HUES48 (cell line): Measurements from ENCODE around the gene PRKAB1.

Source experiments
- H3K27ac ChIP-seq: one replicate; pipeline ENCODE4 v1.7.0; 2013; ENCODE audit warnings: low read depth, low read length, inconsistent platforms
- H3K27me3 ChIP-seq: 2 replicates; pipeline ENCODE4 v1.6.1; 2013; ENCODE audit warnings: mild to moderate bottlenecking, low read length; ENCODE audit not compliant: control insufficient read depth, insufficient read depth
- H3K36me3 ChIP-seq: 2 replicates; pipeline ENCODE4 v1.6.1; 2013; ENCODE audit warnings: low read length; ENCODE audit not compliant: control insufficient read depth, insufficient read depth
- H3K4me1 ChIP-seq: 2 replicates; pipeline ENCODE4 v1.6.1; 2013; ENCODE audit warnings: mild to moderate bottlenecking, low read length; ENCODE audit not compliant: control insufficient read depth, insufficient read depth
- H3K4me3 ChIP-seq: 2 replicates; pipeline ENCODE4 v1.5.1; 2013; ENCODE audit warnings: mild to moderate bottlenecking, low read depth, low read length
- H3K9ac ChIP-seq: 2 replicates; pipeline ENCODE4 v1.6.1; 2013; ENCODE audit warnings: mild to moderate bottlenecking, low read depth, low read length, moderate library complexity
- H3K9me3 ChIP-seq: 2 replicates; pipeline ENCODE4 v1.6.1; 2013; ENCODE audit warnings: low read length; ENCODE audit not compliant: control insufficient read depth, insufficient read depth

PRKAB1 gene

DNA sequence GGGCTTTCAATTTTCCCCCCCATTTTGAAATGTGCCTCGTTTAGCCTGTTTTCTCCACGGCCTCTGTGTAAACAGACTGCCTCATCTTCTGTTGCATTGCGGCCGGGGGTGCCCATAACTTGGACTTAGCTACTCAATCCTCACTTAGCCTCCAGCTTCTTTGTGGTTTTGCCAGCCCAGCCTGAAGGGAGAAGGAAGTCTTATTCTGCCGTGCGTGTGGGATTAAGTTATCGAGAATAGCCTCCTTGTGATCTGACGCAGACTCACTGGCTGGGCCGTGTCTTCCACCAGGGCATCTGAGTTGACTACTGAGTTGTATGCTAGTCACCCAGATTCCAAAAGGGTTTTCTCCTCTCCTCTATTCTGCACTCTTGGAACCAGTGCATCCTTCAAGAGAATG is 8.1 kb downstream of the PRKAB1 start:
- no peaks in the 10 kb centered on the region for H3K9me3 ChIP-seq

DNA sequence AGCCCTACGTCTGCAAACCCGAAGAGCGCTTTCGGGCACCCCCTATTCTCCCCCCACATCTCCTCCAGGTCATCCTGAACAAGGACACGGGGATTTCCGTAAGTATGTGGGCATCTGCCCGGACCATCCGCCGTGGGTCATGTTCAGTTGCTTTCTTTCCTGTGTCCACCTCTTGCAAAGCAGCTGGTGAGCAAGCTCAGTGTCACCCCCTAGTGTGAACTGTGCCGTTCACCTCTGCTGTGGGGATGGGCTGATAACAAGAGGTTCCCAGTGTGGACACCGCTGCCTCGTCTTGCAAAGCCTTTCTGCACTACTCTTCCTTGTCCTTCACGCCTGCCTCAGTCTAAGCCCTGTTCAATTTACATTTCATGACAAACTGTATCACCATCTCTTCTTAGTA is 8.6 kb downstream of the PRKAB1 start:
- peaks cover 8% of the 10 kb centered on the region for H3K4me1 ChIP-seq
- no peak overlapping the region for H3K27ac ChIP-seq
- no peaks in the 10 kb centered on the region for H3K9me3 ChIP-seq
- H3K36me3 ChIP-seq = peaks cover 97% of the 10 kb centered on the region
- H3K27me3 ChIP-seq = no peaks in the 10 kb centered on the region
- no peak overlapping the region for H3K4me3 ChIP-seq
- H3K9ac ChIP-seq = no peak overlapping the region

More for the DNA sequence above, 8.1 kb downstream of the PRKAB1 start:
- peaks cover 8% of the 10 kb centered on the region for H3K4me1 ChIP-seq
- H3K27me3 ChIP-seq = no peaks in the 10 kb centered on the region
- H3K9ac ChIP-seq = no peak overlapping the region
- no peak overlapping the region for H3K4me3 ChIP-seq
- H3K27ac ChIP-seq = no peak overlapping the region
- peaks cover 97% of the 10 kb centered on the region for H3K36me3 ChIP-seq

DNA sequence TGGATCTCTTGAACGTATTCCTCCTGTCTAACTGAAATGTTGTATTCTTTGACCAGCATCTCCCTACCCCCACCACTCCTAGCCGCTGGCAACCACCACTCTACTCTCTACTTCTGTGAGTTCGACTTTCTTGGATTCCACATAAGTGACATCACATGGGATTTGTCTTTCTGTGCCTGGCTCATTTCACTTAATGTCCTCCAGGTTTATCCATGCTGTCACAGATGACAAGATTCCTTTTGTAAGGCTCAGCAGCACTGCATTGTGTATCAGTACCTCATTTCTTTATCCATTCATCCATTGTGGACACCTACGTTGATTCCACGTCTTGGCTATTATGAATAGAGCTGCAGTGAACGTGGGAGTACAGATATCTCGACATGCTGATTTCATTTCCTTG is 10.5 kb downstream of the PRKAB1 start:
- Histone ChIP-seq H3K36me3 (peaks cover 85% of the 10 kb centered on the region), H3K4me3 (no peak overlapping the region), H3K9me3 (no peaks in the 10 kb centered on the region), H3K27ac (peak overlapping the region; percentile 68), H3K4me1 (peaks cover 11% of the 10 kb centered on the region), H3K27me3 (no peaks in the 10 kb centered on the region), H3K9ac (no peak overlapping the region)

DNA sequence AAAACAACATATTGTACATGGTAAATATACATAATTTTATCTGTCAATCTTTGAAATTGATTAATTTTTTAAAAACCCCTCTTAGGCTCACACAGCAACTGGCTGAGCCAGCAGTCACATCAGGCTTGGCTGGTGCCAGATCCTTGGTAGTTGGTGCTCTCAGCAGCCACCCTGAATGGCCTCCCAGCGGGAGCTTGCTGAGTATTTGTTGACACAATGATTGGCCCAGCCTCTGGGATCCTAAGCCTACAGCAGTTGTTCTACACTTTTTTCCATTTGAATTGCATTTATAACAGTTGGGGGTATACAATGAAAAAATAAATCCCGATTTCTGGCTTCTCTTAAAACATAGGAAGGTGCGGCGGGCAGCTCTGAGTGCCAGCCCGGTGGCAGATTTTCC is 11.1 kb downstream of the PRKAB1 start:
- peak overlapping the region; percentile 68 for H3K27ac ChIP-seq
- no peak overlapping the region for H3K4me3 ChIP-seq
- H3K9ac ChIP-seq = no peak overlapping the region
- H3K27me3 ChIP-seq = no peaks in the 10 kb centered on the region
- H3K36me3 ChIP-seq = peaks cover 79% of the 10 kb centered on the region
- H3K4me1 ChIP-seq = peaks cover 11% of the 10 kb centered on the region
- no peaks in the 10 kb centered on the region for H3K9me3 ChIP-seq

DNA sequence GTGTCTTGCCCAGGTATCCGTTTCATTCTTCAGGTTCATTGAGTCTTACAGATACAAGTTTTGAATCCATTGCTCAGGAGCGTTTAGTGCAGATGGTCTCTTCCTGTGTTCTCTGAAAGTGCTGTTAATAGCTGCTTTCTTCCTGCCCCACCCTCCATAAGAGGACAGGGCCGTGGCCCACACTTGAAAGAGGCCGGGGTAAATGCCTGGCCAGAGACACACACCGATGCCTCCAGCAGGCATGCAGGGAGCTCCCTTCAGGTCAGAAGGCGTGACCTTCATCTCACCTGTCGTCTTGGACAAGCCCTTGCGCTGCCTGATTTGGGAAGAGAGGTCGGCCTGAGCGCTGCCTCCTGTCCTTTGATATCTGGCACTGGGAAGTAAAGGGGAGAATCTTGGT is 11.6 kb downstream of the PRKAB1 start:
- no peak overlapping the region for H3K4me3 ChIP-seq
- peaks cover 74% of the 10 kb centered on the region for H3K36me3 ChIP-seq
- H3K9ac ChIP-seq = no peak overlapping the region
- H3K4me1 ChIP-seq = peaks cover 11% of the 10 kb centered on the region
- H3K27ac ChIP-seq = peak overlapping the region; percentile 67
- no peaks in the 10 kb centered on the region for H3K9me3 ChIP-seq
- H3K27me3 ChIP-seq = no peaks in the 10 kb centered on the region

DNA sequence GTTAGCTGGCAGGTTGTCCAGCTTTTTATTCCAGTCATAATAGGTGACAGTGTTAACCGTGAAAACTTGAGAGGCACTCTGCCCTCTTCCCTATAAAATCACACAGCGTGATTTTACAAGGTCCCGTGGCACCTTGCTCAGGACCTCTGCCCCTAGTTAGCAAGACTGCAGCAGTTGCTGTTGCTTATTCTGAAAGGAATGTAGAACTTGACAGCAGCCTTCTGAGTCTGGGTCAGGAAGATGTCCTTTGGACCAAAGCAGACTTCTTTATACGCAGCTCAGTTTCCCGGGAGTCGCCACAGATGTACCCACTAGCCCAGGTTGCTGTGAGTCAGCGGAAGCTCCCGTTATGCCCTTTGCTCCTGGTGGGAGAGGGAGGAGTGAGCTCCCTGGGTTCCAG is 13.2 kb downstream of the PRKAB1 start:
- no peak overlapping the region for H3K4me3 ChIP-seq
- H3K27ac ChIP-seq = peak overlapping the region; percentile 14
- H3K27me3 ChIP-seq = no peaks in the 10 kb centered on the region
- H3K9ac ChIP-seq = no peak overlapping the region
- peaks cover 69% of the 10 kb centered on the region for H3K36me3 ChIP-seq
- peaks cover 11% of the 10 kb centered on the region for H3K4me1 ChIP-seq
- no peaks in the 10 kb centered on the region for H3K9me3 ChIP-seq

DNA sequence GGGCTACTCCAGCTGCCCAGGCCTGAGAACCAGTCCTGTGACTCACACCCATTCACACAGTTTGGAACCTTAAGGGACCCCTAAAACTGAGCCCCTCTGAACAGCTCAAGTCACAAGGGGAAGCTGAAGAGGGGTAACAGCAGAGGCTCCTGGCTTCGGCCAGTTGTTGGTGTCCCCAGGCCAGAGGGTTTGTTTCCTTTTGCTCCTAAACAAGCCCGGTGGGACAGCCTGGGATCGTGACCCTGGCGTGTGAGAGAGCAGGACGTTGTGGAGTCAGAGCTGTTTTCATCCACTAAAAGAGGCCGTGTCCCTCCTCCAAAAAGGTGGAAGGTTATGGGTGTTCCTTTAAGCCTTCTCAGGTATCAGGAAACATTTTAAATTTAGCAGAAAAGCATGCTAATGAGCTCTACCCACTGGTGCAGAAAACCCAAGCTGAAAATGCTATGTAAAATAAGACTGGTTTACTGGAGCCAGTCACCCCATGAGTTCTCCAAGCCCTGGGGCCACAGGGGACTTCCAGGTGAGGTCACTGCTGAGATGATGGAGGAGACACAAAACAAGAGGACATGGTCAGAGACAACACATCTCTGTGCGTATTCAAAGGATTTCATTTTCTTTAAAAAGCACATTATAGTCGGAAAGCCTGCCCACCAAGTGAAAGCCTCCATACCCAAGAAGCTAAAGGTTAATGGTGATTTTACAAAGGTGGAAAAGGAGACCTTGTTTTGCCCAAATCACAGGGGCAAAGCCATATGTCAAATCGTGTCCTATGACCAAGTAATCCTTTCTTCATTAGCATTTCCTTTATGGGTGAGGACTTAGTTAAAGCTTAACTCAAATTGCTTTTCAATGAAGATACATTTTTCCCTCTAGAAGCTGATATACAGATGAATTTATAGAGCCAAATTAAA is 14.1 kb downstream of the PRKAB1 start:
- no peaks in the 10 kb centered on the region for H3K27me3 ChIP-seq
- peak overlapping the region; percentile 24 for H3K27ac ChIP-seq
- H3K36me3 ChIP-seq = peaks cover 69% of the 10 kb centered on the region
- no peak overlapping the region for H3K9ac ChIP-seq
- H3K4me1 ChIP-seq = peaks cover 11% of the 10 kb centered on the region
- H3K4me3 ChIP-seq = no peak overlapping the region
- no peaks in the 10 kb centered on the region for H3K9me3 ChIP-seq

DNA sequence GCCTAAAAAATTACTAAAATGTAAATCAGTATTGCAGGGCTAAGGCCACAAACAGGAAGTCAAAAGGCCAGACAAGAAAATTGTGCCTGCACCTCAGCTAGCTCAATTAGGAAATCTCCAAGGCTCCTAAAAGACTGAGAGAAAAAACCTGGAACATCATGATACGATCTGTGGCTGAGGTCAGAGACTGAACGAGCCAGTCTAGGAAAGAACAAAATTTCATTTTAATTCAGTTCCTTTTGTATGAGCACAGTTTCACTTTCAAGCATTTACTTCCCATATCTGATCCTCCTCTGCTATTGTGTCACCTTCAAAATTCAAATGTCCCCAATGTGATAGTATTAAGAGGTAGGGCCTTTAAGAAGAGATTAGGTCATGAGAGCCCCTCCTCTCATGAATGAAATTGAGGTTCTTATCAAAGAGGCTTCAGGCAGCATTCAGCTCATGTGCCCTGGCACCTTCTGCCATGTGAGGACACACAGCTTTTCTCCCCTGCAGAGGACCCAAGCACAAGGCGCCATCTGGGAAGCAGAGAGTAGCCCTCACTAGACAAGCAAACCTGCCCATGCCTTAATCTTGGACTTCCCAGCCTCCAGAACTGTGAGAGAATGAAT is 14.8 kb downstream of the PRKAB1 start:
- Histone ChIP-seq H3K27ac (peak overlapping the region; percentile 24), H3K9me3 (no peaks in the 10 kb centered on the region), H3K9ac (no peak overlapping the region), H3K36me3 (peaks cover 71% of the 10 kb centered on the region), H3K4me1 (peaks cover 11% of the 10 kb centered on the region), H3K27me3 (no peaks in the 10 kb centered on the region), H3K4me3 (no peak overlapping the region)

DNA sequence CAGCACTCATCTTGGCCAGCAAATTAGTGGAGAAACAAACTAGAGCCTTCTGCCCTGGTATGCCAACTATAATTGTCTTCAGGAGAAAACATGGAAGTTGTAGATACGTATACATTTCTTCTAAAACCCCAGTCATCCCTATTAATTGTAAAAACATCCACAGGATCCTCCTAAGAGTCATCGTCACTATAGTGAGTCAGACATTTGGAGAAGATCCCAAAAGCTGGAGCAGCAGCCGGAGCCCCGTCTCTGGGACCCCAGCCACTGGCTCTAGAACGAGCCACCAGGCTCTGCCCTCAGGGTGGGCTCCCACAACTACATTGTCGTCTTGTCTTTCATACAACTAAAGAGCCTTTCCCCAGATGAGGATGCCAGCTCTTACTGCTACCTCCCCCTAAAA is 15.5 kb downstream of the PRKAB1 start:
- Histone ChIP-seq H3K27ac (no peak overlapping the region), H3K9ac (no peak overlapping the region), H3K9me3 (no peaks in the 10 kb centered on the region), H3K4me1 (peaks cover 9% of the 10 kb centered on the region), H3K4me3 (no peak overlapping the region), H3K36me3 (peaks cover 72% of the 10 kb centered on the region), H3K27me3 (no peaks in the 10 kb centered on the region)

DNA sequence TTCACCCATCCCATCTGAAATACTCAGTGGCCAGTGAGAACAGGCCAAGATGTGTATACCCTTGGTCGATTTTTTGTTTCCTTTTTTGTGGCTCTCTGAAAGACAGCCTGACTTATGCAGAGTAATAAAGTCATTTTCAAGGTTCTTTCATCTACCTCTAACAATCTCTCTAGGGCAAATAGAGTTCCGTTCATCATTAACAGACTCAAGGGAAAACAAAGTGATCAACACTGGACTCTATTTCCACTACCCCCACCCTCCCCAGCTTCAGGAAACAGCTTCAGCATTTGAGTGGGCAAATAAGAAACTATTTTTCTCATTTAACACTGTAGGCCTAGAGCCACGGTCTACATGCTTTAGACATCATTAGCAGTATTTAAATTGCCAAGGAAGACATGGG is 15.9 kb downstream of the PRKAB1 start:
- Histone ChIP-seq H3K9ac (no peak overlapping the region), H3K4me3 (no peak overlapping the region), H3K36me3 (peaks cover 71% of the 10 kb centered on the region), H3K27ac (no peak overlapping the region), H3K27me3 (no peaks in the 10 kb centered on the region), H3K4me1 (peaks cover 5% of the 10 kb centered on the region; the same call in 1 of the 2 replicates), H3K9me3 (no peaks in the 10 kb centered on the region)

DNA sequence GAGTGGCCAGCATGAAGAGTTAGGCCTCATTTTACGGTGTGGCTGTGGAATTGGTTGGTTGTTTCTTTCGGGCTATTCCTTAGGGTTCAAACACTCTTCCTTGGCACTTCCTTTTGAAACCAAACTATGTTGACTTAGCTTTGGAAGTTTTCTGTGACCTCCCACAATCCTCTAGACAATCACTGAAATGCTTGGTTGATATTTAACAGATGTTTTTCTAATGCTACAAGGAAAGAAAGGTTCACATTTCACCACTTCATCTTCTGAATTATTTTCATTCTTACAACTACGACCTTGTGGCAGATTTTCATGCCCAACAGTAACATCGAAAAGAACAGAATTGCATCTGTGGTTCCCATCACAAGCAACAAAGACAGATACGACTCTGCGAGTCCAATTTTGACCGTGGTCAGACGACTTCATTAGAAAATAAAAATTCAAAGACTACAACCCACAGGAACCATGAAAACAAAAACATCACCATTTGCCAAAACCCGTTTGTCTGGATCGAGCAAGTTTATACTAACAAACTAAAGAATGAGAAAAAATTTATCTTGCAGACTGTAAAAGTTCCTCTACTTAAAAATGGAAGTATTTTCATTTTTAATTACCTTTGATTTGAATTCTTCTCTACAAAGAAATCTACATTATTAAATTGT is 16.9 kb downstream of the PRKAB1 start:
- peaks cover 68% of the 10 kb centered on the region for H3K36me3 ChIP-seq
- H3K9me3 ChIP-seq = no peaks in the 10 kb centered on the region
- no peak overlapping the region for H3K9ac ChIP-seq
- H3K4me3 ChIP-seq = no peak overlapping the region
- H3K4me1 ChIP-seq = peaks cover 3% of the 10 kb centered on the region; the same call in 1 of the 2 replicates
- H3K27me3 ChIP-seq = no peaks in the 10 kb centered on the region
- no peak overlapping the region for H3K27ac ChIP-seq
